Measurements from ENCODE around the gene ERV3-1.
"Not testable (repeated sequence)": the region's sequence is repeated elsewhere in the genome, so short reads cannot be mapped to it uniquely, and the experiment has no call there.

The ERV3-1 gene, protein sequence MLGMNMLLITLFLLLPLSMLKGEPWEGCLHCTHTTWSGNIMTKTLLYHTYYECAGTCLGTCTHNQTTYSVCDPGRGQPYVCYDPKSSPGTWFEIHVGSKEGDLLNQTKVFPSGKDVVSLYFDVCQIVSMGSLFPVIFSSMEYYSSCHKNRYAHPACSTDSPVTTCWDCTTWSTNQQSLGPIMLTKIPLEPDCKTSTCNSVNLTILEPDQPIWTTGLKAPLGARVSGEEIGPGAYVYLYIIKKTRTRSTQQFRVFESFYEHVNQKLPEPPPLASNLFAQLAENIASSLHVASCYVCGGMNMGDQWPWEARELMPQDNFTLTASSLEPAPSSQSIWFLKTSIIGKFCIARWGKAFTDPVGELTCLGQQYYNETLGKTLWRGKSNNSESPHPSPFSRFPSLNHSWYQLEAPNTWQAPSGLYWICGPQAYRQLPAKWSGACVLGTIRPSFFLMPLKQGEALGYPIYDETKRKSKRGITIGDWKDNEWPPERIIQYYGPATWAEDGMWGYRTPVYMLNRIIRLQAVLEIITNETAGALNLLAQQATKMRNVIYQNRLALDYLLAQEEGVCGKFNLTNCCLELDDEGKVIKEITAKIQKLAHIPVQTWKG

DNA sequence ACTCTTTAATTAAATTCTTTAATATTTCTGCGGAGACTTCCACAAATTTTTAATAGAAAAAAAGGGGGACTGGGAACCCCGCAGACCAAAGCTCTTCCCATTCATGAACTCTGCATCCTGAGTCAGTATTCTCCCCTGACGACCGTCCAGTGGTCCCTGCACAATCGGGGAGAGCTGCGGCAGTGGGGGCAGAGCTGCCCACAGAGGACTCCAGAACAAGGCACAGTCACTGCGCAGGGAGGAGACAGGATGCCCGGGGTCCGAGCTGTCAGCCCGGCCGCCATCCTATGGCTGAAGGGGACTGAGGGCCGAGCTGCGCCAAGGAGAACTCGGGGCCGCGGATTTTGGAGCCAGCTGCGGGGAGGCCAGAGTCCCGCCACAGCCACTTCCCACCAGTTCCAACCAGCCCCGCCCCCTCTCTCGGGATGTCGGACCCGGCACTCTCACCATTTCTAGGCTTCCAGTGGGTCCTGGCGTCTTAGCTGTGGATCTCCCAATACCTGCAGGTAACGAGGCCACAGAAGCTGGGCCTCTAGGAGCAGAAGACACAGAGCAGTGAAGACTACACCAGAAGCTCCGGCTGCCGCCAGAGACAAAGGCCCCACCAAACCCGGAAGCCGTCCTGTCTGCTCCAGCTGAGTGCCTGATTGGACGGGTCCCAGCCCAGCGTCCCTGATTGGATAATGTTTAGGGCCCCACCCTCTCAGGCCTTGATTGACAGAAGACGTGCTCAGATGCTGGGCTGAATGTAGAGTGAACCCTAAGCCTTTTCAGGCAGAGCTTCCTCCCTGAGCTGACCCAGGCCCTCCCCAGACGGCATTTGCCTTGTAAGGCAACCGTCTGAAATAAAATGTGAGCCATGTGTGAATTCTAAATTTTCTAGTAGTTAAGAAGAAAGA lies at the start of gene ERV3-1:
ERV3-1 (minus strand) TSS at position 594 of the 899 bp plus-strand sequence. CDS start 13,661 bp downstream, outside the sequence.
- DNase-seq (ENCODE audit: low spot score) = peak; percentile 95

DNA sequence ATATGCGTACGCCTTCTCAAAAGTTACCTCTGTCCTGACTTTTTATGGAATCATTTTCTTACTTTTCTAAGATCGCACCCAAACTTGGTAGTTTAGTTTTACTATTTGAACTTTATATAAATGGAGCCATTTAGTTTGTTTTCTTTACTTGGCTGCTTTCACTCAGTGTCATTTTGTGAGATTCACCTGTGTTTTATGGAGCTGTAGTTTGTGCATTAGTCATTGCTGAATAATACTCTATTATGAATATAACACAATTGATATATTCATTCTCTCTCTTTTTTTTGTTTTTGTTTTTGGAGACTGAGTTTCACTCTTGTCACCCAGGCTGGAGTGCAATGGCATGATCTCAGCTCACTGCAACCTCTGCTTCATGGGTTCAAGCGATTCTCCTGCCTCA lies 49.3 kb upstream of the ERV3-1 start:
- DNase-seq (ENCODE audit: low spot score) = not testable (repeated sequence)

DNA sequence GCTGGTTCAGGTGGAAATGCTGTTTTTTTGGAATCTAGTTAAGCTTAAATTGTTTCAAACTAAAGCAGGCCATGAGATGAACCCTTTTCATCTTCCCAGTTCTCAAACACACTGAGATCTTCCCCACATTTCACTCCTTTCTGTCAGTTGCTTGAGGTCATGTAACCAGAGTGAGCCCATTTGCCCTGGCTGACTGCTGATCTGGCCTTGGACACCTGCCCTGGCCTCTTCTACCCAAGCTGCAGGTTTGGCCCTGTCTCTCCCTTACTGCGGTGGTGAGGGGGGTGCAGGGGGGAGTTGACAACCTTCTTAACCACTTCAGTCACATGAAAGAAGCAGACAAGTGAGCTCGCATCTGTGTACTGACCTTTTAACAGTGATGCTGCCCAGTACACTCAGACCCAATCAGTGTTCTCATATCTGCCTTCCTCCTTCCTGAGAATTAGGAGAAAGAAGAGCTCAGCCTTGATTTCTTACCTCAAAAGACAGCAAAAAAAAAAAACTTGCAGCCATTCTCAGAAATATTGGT lies 48.0 kb upstream of the ERV3-1 start:
- DNase-seq (ENCODE audit: low spot score) = not testable (repeated sequence)

DNA sequence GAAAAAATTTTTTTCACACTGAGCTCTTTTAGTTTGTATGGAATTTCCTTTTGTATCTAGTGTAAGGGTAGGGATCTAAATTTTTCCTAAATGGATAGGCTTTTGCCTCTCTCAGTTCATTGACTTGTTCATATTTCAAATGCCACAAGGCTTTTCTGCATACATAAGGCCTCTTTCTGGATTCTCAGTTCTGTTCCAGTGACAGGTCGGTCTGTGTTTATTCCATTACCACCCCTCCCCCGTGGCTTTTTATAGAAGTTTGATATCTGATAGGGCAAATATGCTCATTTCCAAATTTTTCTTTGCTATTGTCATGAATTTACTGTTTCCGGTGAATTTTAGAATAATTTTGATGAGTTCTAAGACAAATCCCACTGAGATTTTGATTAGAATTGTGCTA lies 45.2 kb upstream of the ERV3-1 start:
- not testable (repeated sequence) for DNase-seq (ENCODE audit: low spot score)

DNA sequence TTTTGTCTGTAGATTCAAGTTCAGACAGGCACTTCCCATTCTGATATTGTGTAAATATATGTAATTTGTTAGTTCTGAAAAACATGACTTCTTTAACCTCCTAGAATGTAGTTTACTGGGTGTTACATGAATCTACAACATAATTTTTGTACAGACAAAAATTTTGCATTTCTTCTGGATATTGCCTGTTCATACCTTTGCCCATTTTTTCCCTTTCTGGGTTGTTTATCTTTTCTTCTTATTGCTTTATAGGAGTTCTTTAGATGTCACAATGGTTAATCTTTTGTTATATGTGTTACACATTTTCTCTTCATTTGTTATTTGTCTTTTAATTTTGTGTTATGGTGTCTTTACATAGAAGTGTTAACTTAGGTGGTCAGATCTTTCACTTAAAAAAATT lies 44.7 kb upstream of the ERV3-1 start:
- DNase-seq (ENCODE audit: low spot score) = not testable (repeated sequence)

DNA sequence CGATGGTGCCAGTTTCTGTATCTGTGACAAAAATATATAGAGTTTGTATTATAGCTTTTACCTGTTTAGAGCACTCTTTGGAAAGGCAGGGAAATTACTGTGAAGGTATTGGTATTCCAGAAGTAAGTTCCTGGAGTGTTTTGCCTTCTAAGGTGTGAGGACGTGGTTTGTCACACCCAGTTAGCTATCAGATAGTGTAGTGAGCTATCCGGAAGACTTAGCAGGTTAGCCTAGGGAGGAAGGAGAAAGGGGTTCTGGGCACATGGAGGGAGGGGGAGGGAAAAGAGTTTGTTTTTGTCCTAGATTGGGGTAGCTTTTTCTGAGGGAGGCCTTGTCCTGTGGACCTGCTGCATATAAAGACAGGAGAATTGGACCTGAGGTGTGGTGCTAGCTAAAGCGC lies 39.8 kb upstream of the ERV3-1 start:
- DNase-seq (ENCODE audit: low spot score) = not testable (repeated sequence)

DNA sequence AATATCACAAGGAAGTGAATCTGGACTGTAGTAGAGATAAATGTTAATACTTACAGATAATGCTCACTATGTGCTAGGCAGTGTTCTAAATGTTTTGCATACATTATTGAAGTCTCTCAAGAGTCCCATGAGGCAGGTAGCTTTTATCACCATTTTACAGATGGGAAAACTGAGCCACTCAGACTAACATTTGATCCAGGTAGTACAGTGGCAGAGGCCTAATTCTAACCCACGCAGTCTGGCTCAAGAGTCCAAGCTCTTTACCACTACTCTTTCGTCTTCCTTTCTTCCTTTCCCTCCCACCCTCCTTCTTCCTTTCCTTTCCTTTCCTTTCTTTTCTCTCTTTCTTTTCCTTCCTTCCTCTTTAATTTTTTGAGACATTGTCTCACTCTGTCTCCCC lies 39.1 kb upstream of the ERV3-1 start:
- DNase-seq (ENCODE audit: low spot score) = not testable (repeated sequence)

DNA sequence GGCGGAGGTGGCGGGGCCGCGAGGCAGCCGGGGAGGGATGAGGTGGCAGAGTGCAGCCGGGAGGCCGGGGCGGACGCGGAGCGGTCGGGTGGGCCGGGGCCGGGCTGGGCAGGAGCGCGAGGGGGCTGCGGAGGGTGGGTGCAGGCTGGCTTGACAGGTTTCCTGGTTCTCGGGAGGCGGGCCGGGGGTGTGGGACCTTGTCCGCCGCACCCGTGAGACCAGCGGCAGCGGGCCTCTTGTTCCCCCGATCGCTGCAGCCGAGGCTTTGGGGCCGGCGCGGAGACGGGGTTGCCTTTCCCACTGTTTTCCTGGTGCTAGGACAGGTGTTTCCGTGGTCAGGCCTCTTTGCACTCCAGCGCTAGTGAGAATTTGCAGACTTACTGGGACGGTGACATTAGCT lies 32.3 kb upstream of the ERV3-1 start:
- peak; percentile 38 for DNase-seq (ENCODE audit: low spot score)

DNA sequence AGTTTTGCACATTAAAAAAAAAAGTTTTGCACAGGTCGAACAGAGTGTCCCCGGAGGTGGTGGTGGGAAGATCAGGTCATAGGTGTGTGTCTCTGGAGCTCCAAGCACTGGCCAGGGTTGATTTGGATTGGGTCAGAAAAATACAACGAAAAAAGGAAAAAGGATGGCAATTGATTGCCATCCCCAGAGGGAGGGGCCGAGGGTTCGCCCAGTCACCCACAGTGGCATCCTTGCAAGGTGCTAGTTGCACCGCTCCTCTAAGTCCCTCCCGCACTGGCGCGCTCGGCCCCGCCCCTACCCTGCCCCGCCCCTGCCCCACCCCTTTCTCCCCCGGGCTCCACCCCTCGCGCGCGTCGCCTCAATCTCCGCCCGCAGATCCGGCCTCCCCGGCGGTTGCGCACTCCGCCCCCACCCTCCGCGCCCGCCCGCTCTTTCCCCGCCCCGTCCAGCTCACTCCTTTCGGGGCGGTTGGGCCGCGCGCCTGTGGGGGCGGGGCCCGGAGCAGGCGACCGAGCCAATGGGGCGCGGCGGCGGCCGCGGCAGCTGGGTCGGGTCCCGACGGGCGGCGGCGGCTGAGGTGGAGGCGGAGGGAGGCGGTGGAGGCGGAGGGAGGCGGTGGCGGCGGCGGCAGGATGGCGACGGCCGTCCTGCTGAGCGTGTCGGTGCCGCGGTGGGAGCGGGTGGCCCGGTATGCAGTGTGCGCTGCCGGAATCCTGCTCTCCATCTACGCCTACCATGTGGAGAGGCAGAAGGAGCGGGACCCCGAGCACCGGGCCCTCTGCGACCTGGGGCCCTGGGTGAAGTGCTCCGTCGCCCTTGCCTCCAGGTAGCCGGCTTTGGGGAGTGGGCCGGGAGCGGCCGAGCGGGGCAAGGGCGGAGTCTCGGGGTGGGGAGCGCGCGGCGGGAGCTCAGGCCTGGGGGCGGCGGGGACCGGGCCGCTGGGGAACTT lies 31.5 kb upstream of the ERV3-1 start:
- peak; percentile 97 for DNase-seq (ENCODE audit: low spot score)

DNA sequence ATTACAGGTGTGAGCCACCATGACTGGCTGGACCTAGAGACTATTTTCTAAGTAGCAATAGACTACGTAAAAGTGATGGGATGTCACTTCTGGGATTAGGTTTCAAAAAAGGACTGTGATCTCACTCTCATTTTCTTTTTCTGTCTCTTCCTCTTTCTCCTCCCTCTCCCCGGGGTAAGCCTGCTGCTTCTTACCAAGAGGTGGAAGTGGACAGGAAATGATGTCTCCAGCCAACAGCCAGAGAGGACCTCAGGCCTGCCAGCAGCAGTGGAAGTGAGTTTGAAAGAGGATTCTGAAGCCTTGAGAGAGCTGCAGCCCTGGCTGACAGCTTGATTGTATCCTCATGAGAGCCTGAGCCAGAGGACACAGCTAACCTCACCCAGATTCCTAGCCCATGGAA lies 30.0 kb upstream of the ERV3-1 start:
- DNase-seq (ENCODE audit: low spot score) = not testable (repeated sequence)

DNA sequence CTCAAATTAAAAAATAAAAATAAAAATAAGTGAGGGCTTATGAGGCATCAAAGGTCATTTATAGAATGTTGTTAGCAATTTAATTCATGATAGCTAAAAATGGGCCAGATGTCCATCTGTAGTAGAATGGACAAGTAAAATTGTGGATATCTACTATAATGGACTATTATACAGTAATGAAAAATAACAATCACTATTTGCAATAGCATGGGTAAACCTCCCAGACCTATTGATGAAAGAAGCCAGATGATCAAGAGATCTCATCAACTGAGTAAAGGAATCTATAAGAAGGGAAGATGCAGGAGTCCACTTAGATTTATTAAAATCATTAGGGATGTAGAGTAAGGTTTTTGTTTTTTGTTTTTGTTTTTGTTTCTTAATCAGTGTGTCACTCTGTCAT lies 29.0 kb upstream of the ERV3-1 start:
- DNase-seq (ENCODE audit: low spot score) = not testable (repeated sequence)

DNA sequence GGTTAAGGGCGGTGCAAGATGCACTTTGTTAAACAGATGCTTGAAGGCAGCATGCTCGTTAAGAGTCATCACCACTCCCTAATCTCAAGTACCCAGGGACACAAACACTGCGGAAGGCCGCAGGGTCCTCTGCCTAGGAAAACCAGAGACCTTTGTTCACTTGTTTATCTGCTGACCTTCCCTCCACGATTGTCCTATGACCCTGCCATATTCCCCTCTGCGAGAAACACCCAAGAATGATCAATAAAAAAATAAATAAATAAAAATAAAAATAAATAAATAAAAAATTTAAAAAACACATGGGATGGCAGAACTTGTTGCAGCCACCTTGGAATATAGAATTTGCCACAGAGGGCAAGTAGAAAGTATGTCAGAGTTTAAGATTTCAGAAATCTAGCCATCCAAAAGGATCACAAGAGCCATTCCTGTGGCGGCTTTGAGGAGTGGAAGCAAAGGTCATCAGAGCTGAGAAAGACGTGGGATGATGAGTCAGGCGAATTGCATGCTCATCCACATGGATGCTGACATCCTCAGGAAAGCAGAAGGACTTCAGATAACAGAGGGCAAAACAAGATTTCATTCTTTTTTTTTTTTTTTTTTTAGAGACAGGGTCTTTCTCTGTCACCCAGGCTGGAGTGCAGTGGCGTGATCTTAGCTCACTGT lies 27.8 kb upstream of the ERV3-1 start:
- DNase-seq (ENCODE audit: low spot score) = peak; percentile 29

DNA sequence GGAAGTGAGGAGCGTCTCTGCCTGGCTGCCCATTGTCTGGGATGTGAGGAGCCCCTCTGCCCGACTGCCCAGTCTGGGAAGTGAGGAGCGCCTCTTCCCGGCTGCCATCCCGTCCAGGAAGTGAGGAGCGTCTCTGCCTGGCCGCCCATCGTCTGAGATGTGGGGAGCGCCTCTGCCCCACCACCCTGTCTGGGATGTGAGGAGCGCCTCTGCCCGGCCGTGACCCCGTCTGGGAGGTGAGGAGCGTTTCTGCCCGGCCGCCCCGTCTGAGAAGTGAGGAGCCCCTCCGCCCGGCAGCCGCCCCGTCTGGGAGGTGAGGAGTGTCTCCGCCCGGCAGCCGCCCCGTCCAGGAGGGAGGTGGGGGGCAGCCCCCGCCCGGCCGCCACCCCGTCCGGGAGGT lies 26.9 kb upstream of the ERV3-1 start:
- DNase-seq (ENCODE audit: low spot score) = not testable (repeated sequence)

DNA sequence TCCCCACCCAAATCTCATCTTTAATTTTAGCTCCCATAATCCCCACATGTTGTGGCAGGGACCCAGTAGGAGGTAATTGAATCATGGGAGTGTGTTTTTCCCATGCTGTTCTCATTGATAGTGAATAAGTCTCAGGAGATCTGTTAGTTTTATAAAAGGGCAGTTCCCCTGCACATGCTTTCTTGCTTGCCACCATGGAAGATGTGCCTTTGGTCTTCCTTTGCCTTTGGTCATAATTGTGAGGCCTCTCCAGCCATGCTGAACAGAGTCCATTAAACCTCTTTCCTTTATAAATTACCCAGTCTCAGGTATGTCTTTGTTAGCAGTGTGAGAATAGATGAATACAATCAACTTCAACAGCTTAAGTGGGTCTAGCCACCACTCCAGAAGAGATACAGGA lies 18.5 kb upstream of the ERV3-1 start:
- DNase-seq (ENCODE audit: low spot score) = not testable (repeated sequence)

DNA sequence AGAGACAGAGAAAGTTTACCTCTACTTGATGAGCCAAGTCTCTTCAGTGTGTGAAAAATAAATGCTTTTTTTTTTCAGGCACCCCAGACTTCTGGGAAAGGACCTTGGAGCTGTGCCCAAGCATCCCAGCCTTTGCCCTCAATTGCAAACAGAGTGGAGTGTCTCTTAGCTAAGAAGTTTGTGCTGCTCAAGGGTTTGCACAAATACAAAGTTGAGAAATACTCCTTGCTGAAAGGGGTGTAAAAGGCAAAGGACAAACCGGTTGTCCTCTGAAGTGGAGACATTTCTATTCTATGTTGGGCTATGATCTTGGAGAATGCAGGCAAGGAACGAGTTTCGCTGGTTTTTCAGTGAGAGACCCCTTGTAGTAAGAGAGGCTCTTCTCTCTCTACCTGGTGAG lies 14.5 kb upstream of the ERV3-1 start:
- DNase-seq (ENCODE audit: low spot score) = not testable (repeated sequence)

DNA sequence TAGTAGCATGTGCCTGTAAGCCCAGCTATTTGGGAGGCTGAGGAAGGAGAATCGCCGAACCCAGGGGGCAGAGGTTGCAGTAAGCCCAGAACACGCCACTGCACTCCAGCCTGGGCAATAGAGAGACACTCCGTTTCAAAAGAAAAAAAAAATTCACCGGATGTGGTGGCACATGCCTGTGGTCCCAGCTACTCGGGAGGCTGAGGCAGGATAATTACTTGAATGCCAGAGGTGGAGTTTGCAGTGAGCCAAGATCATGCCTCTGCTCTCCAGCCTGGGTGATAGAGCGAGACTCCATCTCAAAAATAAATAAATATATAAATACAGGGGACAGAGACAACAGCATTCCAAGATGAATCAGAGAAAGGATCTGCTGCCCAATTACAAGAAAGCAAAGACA lies 3.4 kb upstream of the ERV3-1 start:
- DNase-seq (ENCODE audit: low spot score) = not testable (repeated sequence)

DNA sequence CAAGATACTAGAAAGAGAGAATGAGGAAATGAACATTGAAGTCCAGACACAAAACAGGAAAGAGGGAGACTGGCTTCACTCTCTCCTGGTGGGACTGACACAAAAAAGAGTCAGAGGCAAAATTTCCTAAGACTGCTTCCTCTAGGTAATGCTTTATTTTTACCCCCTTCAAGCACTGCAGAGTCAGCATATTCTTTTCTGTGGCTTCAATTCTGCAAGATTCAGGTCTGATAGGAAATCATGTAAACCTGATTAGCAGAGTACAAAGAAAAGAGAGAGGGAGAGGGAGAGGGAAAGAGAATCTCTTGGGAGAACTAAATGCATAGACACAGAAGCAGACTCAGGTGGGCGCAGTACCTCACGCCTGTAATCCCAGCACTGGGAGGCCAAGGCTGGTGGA lies 2.9 kb upstream of the ERV3-1 start:
- not testable (repeated sequence) for DNase-seq (ENCODE audit: low spot score)

DNA sequence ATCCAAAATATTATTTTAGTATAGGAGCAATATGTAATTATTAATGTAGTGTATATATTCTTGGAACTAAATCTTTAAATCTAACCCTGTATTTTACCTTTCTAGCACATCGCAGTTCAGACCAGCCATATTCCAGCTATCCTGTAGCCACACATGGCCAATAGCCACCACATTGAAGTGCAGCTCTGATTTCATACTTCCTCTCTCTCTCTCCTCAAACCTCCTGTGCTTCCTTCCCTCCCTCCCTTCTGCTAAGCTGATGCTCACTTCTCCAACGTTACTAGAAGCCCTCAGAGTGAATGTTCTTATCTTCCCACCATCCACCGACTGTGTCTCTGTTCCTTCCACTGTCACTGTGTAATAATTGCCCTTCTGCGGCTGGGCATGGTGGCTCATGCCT lies 549 bp upstream of the ERV3-1 start:
- not testable (repeated sequence) for DNase-seq (ENCODE audit: low spot score)

DNA sequence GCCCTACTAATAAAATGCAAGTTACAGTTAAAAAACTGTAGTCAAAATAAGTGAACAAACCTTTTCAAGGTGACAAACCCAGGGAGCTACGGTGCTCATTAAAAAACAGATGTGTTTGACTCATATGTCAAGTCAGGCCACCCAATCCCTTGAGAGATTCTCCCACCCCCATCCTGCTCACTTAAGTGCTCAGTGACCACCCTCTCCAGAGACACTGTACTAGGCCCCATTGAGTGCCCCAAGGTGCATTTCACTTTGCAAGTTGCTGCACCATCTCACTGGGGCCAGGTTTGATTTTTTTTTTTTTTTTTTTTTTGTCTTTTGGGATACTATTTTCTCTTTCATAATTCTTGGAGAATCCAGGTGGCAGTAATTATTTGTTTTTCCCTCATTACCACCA lies 1.9 kb downstream of the ERV3-1 start:
- no peak for DNase-seq (ENCODE audit: low spot score)

DNA sequence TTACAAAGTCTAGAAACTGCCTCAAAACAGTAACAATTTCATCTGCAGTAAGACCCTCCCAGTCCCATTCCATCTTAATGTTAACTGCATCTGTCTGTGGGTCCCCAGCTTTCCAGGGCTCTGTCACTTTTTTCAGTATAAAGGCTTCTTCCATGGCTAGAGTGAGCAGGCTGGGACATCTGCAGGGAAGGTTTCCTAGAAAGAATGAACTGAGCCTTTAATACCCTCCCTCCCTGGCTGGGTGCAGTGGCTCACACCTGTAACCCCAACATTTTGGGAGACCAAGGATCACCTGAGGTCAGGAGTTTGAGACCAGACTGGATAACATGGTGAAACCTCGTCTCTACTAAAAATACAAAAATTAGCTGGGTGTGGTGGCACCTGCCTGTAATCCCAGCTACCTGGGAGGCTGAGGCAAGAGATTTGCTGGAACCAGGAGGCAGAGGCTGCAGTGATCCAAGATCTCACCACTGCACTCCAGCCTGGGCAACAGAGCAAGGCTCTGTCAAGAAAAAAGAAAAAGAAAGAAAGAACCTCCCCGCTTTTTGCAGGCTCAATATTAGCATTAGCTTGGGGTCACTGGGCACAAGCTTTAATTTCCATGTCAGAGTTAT lies 3.4 kb downstream of the ERV3-1 start:
- DNase-seq (ENCODE audit: low spot score) = no peak

All from LoVo (cell line).